Endothelial cell of umbilical vein (primary cell): ENCODE results near the gene CERKL. TPM values are rescaled to one million over a fixed set of nuclear protein-coding genes. Genes with fewer than 3 reads are reported as not detected.

Experiments
- BruUV-seq: library from RNA; stranded (reverse); fragments of 400-500 nt; replicated peaks from 2 replicates; lab custom pipeline; 2021; lab: Mats Ljungman, UMichigan
- CTCF ChIA-PET: fragments of 300-600, 350-600 bp; sonication (Branson Sonifier 250); formaldehyde crosslinking; loops from one replicate; lab custom pipeline; 2021; ENCODE audit warnings: antibody characterized with exemption, inconsistent platforms; lab: Charles Lee
- POLR2A ChIA-PET: fragments of 300-600, 350-600 bp; sonication (Branson Sonifier 250); formaldehyde crosslinking; loops from one replicate; lab custom pipeline; 2021; ENCODE audit warnings: antibody characterized with exemption, inconsistent platforms; lab: Charles Lee
- DNase-seq: peaks from one replicate; pipeline ENCODE4 v3.0.0-alpha.2; 2011; ENCODE audit warnings: low read depth, low spot score
- FAIRE-seq: peaks from 2 replicates; lab custom pipeline; 2011; peaks lifted over from hg19 to GRCh38; lab: Jason Lieb, UNC
- H2AFZ ChIP-seq: 2 replicates; pipeline ENCODE4 v1.6.0; 2012; ENCODE audit warnings: low read depth, low read length, control low read depth, inconsistent platforms
- H3K27ac ChIP-seq: 2 replicates; pipeline ENCODE4 v1.5.1; 2011; ENCODE audit warnings: low read depth, mild to moderate bottlenecking, control low read depth, low read length, moderate library complexity; ENCODE audit not compliant: insufficient read depth
- H3K27me3 ChIP-seq, 2 experiments: 2 replicates each; pipeline versions ENCODE4 v1.6.0 to v1.6.1; 2011; ENCODE audit warnings: low read length in 2 of 2, mixed read lengths in 1 of 2; ENCODE audit not compliant: control insufficient read depth in 2 of 2, insufficient read depth in 2 of 2
- H3K36me3 ChIP-seq, 2 experiments: 2 replicates in 1 of 2; 3 replicates in 1 of 2; pipeline ENCODE4 v1.5.1; 2011; ENCODE audit warnings: low read length in 2 of 2, mild to moderate bottlenecking in 1 of 2, moderate library complexity in 1 of 2; ENCODE audit not compliant: control insufficient read depth in 2 of 2, insufficient read depth in 2 of 2; ENCODE audit errors: extremely low read depth in 1 of 2
- H3K4me1 ChIP-seq: 3 replicates; pipeline ENCODE4 v1.5.1; 2011; ENCODE audit warnings: mild to moderate bottlenecking, low read length; ENCODE audit not compliant: control insufficient read depth, insufficient read depth; ENCODE audit errors: extremely low read depth
- H3K4me2 ChIP-seq: 2 replicates; pipeline ENCODE4 v1.6.1; 2011; ENCODE audit warnings: low read length, control low read depth, mixed read lengths; ENCODE audit not compliant: insufficient read depth
- H3K4me3 ChIP-seq, 3 experiments: fragments of 200-600 bp in 1 of 3; sonication (generic), shearing (Covaris generic) in 1 of 3; replicated peaks in 1 of 3; 2 replicates each; pipeline ENCODE4 v1.5.1; 2011 to 2016; ENCODE audit warnings: control low read depth in 3 of 3, low read length in 3 of 3, mild to moderate bottlenecking in 2 of 3, inconsistent platforms in 1 of 3, low read depth in 1 of 3, moderate library complexity in 1 of 3; ENCODE audit not compliant: insufficient read depth in 1 of 3
- H3K79me2 ChIP-seq: 2 replicates; pipeline ENCODE4 v1.6.0; 2012; ENCODE audit warnings: low read length, inconsistent platforms; ENCODE audit not compliant: control insufficient read depth, insufficient read depth
- H3K9ac ChIP-seq: replicated peaks from 2 replicates; pipeline ENCODE3; 2011; ENCODE audit warnings: low read length, control low read depth; ENCODE audit not compliant: insufficient read depth; ENCODE audit errors: extremely low read depth
- H3K9me1 ChIP-seq: replicated peaks from 3 replicates; pipeline ENCODE4 v1.6.0; 2011; ENCODE audit warnings: mild to moderate bottlenecking, low read length; ENCODE audit not compliant: control insufficient read depth, insufficient read depth; ENCODE audit errors: extremely low read depth
- H3K9me3 ChIP-seq: replicated peaks from 2 replicates; pipeline ENCODE4 v1.5.1; 2012; ENCODE audit warnings: low read length, inconsistent platforms; ENCODE audit not compliant: control insufficient read depth, insufficient read depth
- H4K20me1 ChIP-seq: replicated peaks from 2 replicates; pipeline ENCODE3; 2011; ENCODE audit warnings: mild to moderate bottlenecking, low read length; ENCODE audit not compliant: control insufficient read depth, insufficient read depth; ENCODE audit errors: extremely low read depth
- EZH2 ChIP-seq: IDR thresholded peaks from 2 replicates; pipeline ENCODE4 v1.6.1; 2012; ENCODE audit warnings: borderline replicate concordance, low read depth, mild to moderate bottlenecking, moderate library complexity, low read length, inconsistent platforms; ENCODE audit not compliant: severe bottlenecking
- FOS ChIP-seq: IDR thresholded peaks from 2 replicates; pipeline ENCODE4 v1.6.1; 2011; ENCODE audit warnings: mild to moderate bottlenecking, low read length, moderate library complexity, borderline replicate concordance; ENCODE audit not compliant: insufficient read depth
- GATA2 ChIP-seq: IDR thresholded peaks from 2 replicates; pipeline ENCODE4 v1.7.0; 2011; ENCODE audit warnings: low read depth, mild to moderate bottlenecking, moderate library complexity, mixed read lengths, low read length; ENCODE audit not compliant: insufficient read length, insufficient read depth
- JUN ChIP-seq: IDR thresholded peaks from 2 replicates; pipeline ENCODE4 v1.6.1; 2011; ENCODE audit warnings: borderline replicate concordance, low read depth; ENCODE audit not compliant: insufficient read length, insufficient read depth
- MYC ChIP-seq: IDR thresholded peaks from one replicate; pipeline ENCODE4 v1.6.1; 2011; ENCODE audit warnings: mild to moderate bottlenecking, low read depth, low read length
- POLR2A ChIP-seq: IDR thresholded peaks from 2 replicates; pipeline ENCODE4 v1.6.1; 2012; ENCODE audit warnings: low read depth, mild to moderate bottlenecking, control low read depth, low read length
- POLR2AphosphoS5 ChIP-seq: IDR thresholded peaks from 2 replicates; pipeline ENCODE4 v1.6.1; 2012; ENCODE audit warnings: low read depth, mild to moderate bottlenecking, control low read depth, low read length, moderate library complexity; ENCODE audit not compliant: insufficient read depth
- dilution Hi-C: fragments of 300-500 bp; cut with MboI; formaldehyde crosslinking; loops from one replicate; pipeline ENCODE4 v1.15.0; 2019; ENCODE audit warnings: low sequenced_read_pairs; ENCODE audit not compliant: extremely low pct_ligation_motif_present
- intact Hi-C: fragments of 100-400 bp; cut with micrococcal nuclease; formaldehyde crosslinking; loops from one replicate; pipeline ENCODE4 v1.10.0; 2022
- polyA plus RNA-seq, 4 experiments: library from polyadenylated mRNA; depleted of rRNA in 3 of 4; stranded (reverse) in 3 of 4; unstranded in 1 of 4; fragments of >200 nt; gene quantifications; 2 replicates each; pipeline versions ENCODE4 v1.2.1 to v1.2.3, GENCODE V29; 2011 to 2012; ENCODE audit warnings: missing spikeins in 1 of 4
- total RNA-seq: library from RNA; stranded (reverse); gene quantifications from 2 replicates; pipeline ENCODE4 v1.2.3, GENCODE V29; 2021
- TF ChIP-seq, protein P1 (sequence below): IDR thresholded peaks from 2 replicates; pipeline ENCODE4 v1.6.1; 2011; ENCODE audit not compliant: insufficient read depth, insufficient read length
- TF ChIP-seq, protein P2 (sequence below), 2 donors: IDR thresholded peaks; 1 replicate in 1 of 2; 2 replicates in 1 of 2; pipeline ENCODE4 v1.5.1; 2011; ENCODE audit warnings: low read length in 2 of 2, mild to moderate bottlenecking in 2 of 2, moderate library complexity in 2 of 2, control low read depth in 1 of 2, inconsistent platforms in 1 of 2, low read depth in 1 of 2; ENCODE audit not compliant: insufficient read depth in 1 of 2; ENCODE audit errors: extremely low read depth in 1 of 2

CERKL gene
- total and polyA plus RNA-seq, 2 donors (not counting 3 experiments of a cell fraction or from before 2014, with no cell fraction given) = not detected

DNA sequence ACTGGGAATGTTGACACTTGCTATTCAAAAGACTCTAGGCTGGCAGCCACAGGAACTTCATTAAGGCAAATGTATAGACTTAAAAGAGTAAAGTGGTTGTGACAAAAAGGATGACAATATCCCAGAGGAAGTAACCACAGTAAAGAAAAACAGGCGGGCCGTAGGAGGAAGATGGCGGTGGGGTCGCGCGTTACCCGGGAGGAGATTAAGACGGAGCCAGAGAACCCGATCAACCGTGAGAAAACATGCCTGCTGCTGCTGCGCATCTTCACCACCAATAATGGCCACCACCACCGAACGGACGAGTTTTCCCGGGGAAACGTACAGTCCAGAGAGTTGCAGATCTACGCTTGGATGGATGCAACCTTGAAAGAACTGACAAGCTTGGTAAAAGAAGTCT, 37.4 kb upstream of the CERKL start:
- Histone ChIP-seq H3K4me3 (no peak overlapping the region), H3K79me2 (no peaks in the 10 kb centered on the region), H4K20me1 (no peaks in the 10 kb centered on the region), H3K9me1 (no peaks in the 10 kb centered on the region), H3K27me3 (peaks cover 2 to 4% of the 10 kb centered on the region in 2 experiments), H3K27ac (no peak overlapping the region), H3K9me3 (no peaks in the 10 kb centered on the region), H3K4me1 (no peaks in the 10 kb centered on the region), H3K9ac (no peak overlapping the region), H3K4me2 (no peak overlapping the region), H2AFZ (no peak overlapping the region), H3K36me3 (no peaks in the 10 kb centered on the region)
- ChIA-PET CTCF (interaction anchor here (1.0 to 2.0 kb wide), 2 partner anchors 9 to 21 kb away, joined by 3 to 11 read pairs; no protein-coding TSS in a partner anchor), POLR2A (no interaction called here)
- no peak for FAIRE-seq
- dilution Hi-C loops (no loop called here), intact Hi-C loops (no loop called here)
- TF ChIP-seq GATA2 (no peak), EZH2 (no peak), JUN (no peak), MYC (no peak), POLR2AphosphoS5 (no peak), POLR2A (no peak), FOS (no peak)
- TF ChIP-seq, protein P1, sequence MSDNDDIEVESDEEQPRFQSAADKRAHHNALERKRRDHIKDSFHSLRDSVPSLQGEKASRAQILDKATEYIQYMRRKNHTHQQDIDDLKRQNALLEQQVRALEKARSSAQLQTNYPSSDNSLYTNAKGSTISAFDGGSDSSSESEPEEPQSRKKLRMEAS = no peak
- TF ChIP-seq, protein P2, sequence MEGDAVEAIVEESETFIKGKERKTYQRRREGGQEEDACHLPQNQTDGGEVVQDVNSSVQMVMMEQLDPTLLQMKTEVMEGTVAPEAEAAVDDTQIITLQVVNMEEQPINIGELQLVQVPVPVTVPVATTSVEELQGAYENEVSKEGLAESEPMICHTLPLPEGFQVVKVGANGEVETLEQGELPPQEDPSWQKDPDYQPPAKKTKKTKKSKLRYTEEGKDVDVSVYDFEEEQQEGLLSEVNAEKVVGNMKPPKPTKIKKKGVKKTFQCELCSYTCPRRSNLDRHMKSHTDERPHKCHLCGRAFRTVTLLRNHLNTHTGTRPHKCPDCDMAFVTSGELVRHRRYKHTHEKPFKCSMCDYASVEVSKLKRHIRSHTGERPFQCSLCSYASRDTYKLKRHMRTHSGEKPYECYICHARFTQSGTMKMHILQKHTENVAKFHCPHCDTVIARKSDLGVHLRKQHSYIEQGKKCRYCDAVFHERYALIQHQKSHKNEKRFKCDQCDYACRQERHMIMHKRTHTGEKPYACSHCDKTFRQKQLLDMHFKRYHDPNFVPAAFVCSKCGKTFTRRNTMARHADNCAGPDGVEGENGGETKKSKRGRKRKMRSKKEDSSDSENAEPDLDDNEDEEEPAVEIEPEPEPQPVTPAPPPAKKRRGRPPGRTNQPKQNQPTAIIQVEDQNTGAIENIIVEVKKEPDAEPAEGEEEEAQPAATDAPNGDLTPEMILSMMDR (IDR thresholded peaks at IDR 0.05; ENCODE audit: extremely low read depth in 1 of 2, insufficient read depth in 1 of 2, low read depth in 1 of 2, low read length in 2 of 2) = no peak
- BruUV-seq = no TSS peak
- DNase-seq = no peak
